Measurements from ENCODE around the gene C10orf90. TPM values are rescaled to one million over a fixed set of nuclear protein-coding genes. Genes with fewer than 3 reads are reported as not detected.

The C10orf90 gene, protein sequence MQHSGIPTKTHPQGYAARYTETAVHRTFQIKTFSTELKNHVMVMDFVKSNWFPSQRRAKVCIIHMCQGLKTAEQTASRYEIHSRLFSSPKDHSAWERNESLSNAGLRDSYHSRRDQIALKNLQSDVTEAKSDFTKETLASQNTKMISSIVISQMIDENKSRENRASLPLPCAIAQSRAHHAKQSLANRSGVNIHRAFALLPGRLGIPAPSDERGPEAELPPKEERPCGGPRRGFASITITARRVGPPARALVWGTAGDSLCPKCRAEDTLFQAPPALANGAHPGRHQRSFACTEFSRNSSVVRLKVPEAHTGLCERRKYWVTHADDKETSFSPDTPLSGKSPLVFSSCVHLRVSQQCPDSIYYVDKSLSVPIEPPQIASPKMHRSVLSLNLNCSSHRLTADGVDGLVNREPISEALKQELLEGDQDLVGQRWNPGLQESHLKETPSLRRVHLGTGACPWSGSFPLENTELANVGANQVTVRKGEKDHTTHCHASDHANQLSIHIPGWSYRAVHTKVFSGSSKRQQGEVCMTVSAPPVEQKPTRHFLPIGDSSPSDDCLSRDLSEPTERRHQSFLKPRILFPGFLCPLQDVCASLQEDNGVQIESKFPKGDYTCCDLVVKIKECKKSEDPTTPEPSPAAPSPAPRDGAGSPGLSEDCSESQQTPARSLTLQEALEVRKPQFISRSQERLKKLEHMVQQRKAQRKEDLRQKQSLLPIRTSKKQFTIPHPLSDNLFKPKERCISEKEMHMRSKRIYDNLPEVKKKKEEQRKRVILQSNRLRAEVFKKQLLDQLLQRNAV
- total RNA-seq (2014; rRNA removed; shearing (Covaris generic)) = not detected in 2 replicates

DNA sequence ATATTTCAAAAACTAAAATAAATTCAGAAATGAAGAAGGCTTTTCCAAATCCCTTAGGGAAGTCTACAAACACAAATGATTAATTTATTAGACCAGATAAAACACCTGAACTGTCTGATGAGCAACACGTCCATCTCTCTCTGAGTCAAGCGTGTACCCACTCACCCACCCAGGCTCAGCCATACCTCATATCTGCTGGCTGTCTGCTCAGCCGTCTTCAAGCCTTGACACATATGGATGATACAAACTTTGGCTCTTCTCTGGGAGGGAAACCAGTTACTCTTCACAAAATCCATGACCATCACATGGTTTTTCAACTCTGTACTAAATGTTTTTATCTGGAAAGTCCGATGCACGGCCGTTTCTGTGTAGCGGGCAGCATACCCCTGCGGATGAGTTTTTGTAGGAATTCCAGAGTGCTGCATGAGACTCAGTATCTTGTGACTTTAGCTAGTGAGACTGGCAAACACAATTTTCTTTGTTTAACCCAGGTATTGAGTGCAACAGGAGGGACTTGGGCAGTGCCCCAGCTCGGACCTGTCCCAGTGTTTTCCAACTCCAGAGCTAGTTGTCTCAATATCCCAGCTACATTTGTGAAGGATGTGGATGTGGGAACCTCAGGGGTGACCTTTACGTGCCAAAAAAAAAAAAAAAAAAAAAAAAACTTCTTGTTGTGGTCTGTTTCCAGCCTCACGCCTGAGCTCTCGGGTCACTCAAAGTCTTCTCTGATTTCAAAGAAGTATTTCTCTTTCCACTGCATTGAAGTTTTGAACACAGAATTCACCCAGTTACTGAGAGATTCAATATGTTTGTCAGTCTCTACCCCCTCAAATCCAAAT lies at the start of gene C10orf90:
Gene C10orf90 (minus strand): TSS at position 638 of the 839 bp plus-strand sequence. CDS start 213 bp downstream, at position 425.
- no peak for DNase-seq (ENCODE audit: low spot score)
- in situ Hi-C loops (cut with HindIII; ENCODE audit: low sequenced_read_pairs) = no loop called here

DNA sequence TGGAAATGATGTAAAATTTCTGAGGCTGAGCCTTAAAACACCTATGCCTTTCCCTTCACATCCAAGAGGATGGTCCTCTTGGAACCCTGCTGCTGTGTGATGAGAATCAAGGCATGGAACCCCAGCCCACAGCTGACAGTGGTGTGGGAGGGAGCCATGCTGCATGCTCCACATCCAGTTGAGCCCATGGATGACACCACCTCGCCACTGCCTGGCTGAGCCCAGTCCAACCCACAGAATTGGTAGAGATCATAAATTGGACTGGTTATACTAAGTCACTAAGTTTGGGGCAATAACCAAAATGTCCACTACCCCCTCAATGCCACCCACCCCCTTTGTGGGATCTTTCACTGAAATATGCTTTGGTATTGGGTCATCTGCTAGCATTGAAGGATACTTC lies 45.9 kb upstream of the C10orf90 start:
- in situ Hi-C loops (cut with HindIII; ENCODE audit: low sequenced_read_pairs) = no loop called here
- no peak for DNase-seq (ENCODE audit: low spot score)

DNA sequence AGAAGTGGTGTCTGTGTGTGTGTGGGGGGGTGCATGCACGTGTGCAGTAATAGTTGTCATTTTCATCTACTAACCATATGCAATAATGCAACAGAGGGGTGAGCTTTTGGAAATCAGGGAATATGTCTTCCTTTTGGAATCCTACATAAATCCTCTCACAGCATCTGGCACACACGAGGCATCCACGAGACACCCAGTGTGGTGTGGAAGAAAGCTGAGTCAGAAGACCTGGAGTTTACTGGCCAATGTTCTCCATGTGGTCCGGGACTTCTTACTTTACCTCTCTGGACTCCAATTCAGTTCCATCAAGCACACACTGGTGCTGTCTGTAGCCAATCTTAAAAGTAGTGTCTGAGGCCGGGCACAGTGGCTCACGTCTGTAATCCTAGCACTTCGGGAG lies 43.1 kb upstream of the C10orf90 start:
- no peak for DNase-seq (ENCODE audit: low spot score)
- in situ Hi-C loops (cut with HindIII; ENCODE audit: low sequenced_read_pairs) = no loop called here

DNA sequence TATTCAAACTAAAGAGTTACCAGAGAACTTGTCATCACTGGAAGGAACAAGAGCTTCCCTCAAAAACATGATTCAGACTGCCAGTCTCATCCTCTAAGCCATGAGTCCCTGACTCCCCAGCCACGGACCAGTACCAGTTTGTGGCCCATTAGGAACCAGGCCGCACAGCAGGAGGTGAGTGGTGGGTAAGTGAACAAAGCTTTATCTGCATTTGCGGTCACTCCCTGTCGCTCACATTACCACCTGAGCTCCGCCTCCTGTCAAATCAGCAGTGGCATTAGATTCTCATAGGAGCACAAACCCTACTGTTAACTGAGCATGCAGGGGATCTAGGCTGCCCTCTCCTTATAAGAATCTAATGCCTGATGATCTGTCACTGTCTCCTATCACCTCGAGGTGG lies 42.2 kb upstream of the C10orf90 start:
- DNase-seq (ENCODE audit: low spot score) = no peak
- in situ Hi-C loops (cut with HindIII; ENCODE audit: low sequenced_read_pairs) = no loop called here

DNA sequence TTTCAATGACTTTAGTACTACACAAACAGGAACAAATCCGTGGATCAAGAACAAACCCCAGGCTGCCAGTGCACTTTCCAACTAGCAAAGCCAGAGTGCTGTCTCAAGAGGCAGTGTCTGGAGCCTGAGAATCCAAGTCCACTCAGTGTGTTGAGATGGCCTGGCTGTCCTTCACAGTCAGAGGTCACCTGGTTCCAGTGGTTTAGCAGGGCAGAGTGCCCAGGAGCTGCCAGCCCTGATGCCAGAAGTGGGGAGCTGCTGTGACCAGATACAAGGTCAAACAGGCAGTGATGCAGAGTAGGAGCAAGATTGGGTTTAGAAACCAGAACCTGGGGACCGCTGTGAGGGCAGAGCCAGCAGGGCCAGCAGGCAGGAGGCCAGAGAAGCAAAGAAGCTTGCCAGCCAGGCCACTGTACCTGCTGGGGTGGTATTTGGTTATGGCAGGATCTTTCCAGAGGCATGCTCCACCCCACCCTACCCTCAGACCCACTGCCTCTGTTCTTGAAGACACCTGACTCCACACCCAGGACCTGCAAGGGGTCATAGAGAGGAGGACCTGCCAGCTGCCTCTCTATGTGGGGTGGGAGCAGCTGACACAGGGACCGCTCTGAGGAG lies 35.6 kb upstream of the C10orf90 start:
- in situ Hi-C loops (cut with HindIII; ENCODE audit: low sequenced_read_pairs) = no loop called here
- no peak for DNase-seq (ENCODE audit: low spot score)

DNA sequence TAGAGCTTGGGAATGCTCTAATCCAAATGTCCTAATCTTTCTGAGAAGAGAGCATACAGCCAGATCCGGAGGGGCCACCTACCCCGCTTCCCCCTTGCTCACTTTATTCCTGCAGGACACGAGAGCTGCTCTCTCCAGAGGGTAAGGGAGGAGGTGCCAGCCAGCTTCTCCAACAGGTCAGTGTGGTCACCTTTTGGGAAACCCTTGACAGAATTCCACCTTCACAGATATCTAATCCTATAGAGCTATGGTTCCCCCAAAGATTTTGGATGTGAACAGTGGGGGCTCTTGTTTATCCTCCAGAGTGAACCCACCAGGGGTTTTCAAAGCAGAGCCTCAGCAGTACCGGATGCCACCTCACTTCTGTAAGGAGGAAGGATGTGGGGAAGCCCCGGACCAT lies 34.6 kb upstream of the C10orf90 start:
- DNase-seq (ENCODE audit: low spot score) = no peak
- in situ Hi-C loops (cut with HindIII; ENCODE audit: low sequenced_read_pairs) = no loop called here

DNA sequence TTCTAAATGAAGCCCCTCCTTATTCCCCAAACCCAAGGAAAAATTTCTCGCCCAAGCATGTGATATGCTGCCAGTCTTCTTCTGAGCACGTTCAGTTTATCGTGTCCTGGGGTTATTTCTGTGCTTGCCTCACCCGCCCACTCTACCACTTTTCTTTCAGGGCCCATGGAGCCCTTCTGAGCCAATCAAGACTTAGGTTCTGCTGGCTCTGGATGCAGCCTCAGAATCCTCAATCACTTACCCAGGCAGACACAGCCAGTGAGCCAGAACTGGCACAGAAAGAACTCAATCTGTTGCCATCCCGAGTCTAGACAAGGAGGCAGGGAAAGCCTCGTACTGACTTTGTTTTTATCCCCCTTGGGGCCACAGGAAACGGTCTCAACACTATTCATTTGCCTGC lies 34.2 kb upstream of the C10orf90 start:
- in situ Hi-C loops (cut with HindIII; ENCODE audit: low sequenced_read_pairs) = no loop called here
- no peak for DNase-seq (ENCODE audit: low spot score)

DNA sequence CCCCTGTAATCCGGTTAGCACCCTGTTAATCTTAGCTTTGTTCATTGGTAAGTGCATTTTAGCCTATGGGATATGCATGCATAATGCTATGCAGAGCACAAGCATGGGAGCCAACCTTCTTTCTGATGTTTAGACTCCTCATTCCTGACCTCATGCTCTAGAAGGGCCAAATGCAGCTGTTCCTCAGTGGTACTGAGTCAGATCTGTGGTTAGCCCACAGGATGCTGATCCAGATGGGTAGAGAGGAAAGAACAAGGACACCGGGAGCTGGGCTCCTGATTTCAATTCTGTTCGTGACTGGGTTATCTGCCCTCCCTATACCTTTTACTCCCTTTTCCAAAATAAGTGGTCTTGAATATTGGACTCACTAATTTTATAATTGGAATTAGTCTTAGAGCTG lies 31.7 kb upstream of the C10orf90 start:
- in situ Hi-C loops (cut with HindIII; ENCODE audit: low sequenced_read_pairs) = no loop called here
- no peak for DNase-seq (ENCODE audit: low spot score)

DNA sequence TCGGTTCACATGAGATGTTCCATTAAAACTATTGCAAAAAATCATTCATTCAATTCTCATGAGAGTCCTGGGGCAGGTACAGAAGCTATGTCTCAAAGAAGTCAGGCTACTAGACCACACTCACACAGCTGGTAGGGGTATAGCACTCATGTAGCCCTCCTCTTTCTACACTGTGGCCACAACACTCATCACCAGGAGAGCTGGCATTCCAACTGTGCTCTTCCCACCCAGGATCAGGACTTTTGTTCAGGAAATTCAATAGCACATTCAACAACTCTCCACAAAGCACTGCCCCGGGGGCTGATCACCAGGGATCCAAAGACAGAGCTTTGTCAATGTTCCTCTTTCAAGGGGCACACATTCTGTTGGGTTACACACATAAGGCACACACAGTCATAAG lies 31.0 kb upstream of the C10orf90 start:
- in situ Hi-C loops (cut with HindIII; ENCODE audit: low sequenced_read_pairs) = no loop called here

DNA sequence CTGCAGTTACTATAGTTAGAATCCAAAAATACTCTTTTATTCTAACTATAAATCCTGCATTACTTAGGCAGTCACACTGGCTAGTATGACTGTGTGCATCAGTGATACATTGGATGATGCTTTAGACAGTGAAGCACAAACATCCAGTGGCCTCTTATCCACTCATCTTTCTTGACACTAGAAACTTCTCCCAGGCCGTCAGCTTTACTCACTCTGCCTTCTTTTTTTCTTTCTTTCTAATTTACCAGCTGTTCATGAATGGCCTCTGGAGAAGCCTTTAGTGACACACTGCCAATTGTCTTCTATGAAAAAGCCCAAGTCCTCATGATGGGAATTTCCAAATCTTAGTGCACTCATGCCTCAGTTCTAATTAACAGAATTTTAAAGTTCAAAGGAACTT lies 26.2 kb upstream of the C10orf90 start:
- in situ Hi-C loops (cut with HindIII; ENCODE audit: low sequenced_read_pairs) = no loop called here
- DNase-seq (ENCODE audit: low spot score) = no peak

More for the DNA sequence above, 31.0 kb upstream of the C10orf90 start:
- no peak for DNase-seq (ENCODE audit: low spot score)

DNA sequence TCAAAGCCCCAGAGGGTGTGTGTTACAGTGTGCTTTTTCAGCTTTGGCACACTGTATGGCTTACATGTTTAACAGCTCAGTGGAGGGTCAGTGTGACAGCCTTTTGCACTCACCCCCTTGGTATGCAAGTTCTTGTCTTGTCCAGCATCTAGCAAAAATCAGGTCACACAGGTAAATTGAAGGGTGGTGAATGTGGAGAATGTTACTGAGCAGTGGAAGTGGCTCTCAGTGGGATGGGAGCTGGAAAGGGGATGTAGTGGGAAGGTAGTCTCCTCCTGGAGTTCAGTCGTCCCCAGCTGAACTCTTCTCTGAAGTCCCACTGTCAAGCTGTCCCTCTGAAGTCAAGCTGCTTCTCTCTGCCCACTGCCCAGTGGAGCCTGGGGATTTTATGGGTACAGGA lies 21.0 kb upstream of the C10orf90 start:
- in situ Hi-C loops (cut with HindIII; ENCODE audit: low sequenced_read_pairs) = no loop called here
- DNase-seq (ENCODE audit: low spot score) = no peak

DNA sequence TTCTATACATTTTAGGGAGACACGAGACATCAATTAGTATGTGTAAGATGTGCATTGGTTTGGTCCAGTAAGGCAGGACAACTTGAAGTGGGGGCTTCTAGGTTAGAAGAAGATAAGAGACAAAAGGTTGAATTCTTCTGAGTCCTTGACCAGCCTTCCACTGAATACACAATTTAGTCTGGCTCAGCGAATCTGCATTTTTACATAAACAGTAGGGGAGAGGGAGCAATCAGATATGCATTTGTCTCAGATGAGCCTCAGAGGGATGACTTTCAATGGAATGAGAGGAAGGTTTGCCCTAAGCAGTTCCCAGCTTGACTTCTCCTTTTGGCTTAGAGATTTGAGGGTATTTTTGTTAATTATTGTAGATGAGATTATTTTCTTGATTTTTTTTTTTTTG lies 20.0 kb upstream of the C10orf90 start:
- in situ Hi-C loops (cut with HindIII; ENCODE audit: low sequenced_read_pairs) = no loop called here
- DNase-seq (ENCODE audit: low spot score) = no peak

DNA sequence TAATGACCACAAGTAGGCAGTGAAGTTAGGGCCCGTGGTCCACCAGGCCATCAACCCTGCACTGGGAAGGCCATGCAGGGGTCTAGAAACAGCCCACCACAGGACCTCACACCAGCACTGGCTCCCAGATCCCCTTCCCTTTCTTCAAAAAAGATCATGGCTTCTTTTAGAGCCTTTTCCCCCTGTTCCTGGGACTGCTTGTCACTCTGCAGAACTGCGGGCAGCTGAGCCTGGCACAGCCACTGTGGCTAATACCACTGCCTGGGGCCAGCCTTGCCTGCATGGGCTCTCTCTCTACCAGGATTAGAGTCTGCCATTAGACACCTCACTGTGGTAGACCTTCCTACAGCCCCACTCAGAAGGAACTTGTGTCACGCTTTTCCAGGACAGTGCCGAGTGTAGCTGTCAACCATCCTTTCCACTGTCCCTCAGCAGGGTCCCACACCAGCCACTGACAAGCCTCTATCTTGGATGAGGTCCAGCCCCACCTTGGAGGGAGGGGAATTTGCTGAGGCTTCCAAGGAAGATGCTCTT lies 19.0 kb upstream of the C10orf90 start:
- in situ Hi-C loops (cut with HindIII; ENCODE audit: low sequenced_read_pairs) = no loop called here
- DNase-seq (ENCODE audit: low spot score) = no peak

DNA sequence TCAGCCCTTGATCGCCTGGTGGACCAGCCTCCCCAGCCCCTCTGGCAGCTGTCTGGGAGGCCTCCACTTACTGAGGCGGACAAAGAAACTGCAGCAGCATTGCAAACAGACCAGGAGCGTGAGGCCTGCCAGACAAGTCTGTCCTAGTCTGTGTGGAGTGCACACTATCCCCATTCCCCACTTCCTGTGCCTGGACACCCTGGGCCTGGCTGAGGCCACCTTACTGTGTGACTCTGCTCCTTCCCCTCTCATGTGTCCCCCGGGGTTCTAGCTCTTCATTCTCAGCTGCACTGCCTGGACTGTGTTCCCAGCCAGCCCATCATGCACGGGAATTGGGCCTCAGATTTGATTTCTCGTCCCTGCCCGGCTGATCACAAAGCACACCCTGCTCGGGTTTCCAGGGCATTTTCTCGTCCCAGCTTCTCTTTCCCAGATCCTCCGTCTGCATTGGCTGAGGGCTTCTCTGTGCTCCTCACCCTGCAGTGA lies 16.7 kb upstream of the C10orf90 start:
- in situ Hi-C loops (cut with HindIII; ENCODE audit: low sequenced_read_pairs) = no loop called here
- DNase-seq (ENCODE audit: low spot score) = no peak

DNA sequence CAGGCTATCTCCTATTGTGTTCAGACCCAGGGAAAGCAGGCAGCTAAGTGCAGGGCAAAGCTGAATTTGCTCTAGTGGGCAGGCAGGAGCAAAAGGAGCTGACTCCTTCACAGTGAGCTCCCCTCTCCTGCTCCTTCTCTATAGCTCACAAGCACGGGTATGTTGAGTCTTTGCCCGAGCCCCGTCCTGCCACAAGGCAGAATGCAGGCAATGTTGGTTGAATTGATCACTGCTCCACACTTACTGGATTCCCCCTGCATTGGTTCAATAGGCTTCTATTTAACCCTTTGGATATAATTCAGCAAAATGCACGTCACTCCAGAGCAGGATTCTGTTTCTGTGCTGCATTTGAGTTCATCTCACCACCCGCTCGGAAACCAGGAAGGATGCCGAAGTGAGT lies 16.2 kb upstream of the C10orf90 start:
- in situ Hi-C loops (cut with HindIII; ENCODE audit: low sequenced_read_pairs) = no loop called here
- no peak for DNase-seq (ENCODE audit: low spot score)

DNA sequence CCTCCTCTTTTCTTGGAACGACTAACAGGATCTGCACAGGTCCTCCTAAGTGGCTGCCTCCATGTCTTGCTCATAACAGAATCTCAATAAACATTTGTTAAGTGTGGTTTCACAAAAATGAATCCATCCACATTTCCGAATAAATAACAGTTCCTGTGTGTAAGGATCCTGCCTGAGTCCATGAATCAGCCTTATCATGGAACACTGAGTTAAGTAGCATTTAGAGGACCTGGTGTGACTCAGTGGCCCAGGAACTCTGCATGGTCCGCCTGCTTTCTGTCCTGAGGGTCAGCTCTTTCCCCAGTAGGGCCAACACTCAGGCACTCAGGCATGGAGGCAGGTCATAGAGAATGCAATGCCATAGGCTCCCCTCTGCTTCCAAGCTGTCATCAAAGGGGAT lies 15.8 kb upstream of the C10orf90 start:
- in situ Hi-C loops (cut with HindIII; ENCODE audit: low sequenced_read_pairs) = no loop called here

DNA sequence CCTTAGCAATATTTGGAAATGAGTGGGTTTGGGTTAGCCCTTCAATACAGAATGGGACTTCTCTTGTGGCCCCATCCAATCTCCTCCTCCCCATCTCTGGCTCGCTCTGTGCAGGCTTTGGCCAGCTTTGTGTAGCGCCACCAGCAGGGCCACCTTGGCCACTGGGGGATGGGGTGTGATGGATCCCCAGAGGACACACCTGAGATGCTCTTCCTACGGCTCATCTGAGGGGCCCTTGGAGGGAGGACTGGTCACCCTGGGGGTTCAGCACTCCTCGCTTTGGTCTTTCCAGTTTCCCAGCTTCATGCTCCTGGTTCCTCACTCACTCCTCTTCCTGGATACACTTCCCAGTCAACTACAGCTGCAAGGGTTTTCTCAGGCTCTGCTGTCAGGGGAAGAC lies 15.3 kb upstream of the C10orf90 start:
- in situ Hi-C loops (cut with HindIII; ENCODE audit: low sequenced_read_pairs) = no loop called here

More for the DNA sequence above, 15.8 kb upstream of the C10orf90 start:
- no peak for DNase-seq (ENCODE audit: low spot score)

DNA sequence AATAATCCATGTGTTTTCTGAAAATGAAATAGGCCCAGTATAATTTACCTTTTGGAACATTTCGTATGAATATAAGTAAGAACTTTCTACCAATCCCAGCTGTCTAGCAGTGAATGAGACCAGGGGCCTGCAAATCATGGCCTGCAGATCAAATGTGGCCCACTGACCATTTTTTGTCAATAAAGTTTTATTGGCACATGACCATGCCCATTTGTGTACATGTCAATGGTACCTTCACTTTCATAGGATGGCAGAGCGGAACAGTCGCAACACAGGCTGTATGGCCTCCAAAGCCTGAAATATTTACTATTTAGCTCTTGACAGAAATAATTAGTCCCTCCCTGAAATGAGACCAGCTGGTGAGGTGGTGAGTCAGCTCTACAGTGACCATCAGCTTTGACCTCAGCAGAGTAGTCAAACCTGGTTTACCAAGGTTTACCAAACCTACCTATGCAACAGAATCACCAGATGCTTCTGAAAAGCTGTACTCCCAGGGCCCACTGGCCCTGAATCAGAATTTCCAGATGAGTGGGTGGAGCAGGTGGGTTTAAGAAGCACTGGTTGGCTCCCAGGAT lies 13.8 kb upstream of the C10orf90 start:
- in situ Hi-C loops (cut with HindIII; ENCODE audit: low sequenced_read_pairs) = no loop called here
- DNase-seq (ENCODE audit: low spot score) = no peak

More for the DNA sequence above, 15.3 kb upstream of the C10orf90 start:
- DNase-seq (ENCODE audit: low spot score) = no peak

All from G401 (cell line).